ENCODE results near the gene GLB1L3.
A peak's percentile ranks its signal among the peaks of the same experiment; 100 is the strongest.
"Not testable (repeated sequence)": the region's sequence is repeated elsewhere in the genome, so short reads cannot be mapped to it uniquely, and the experiment has no call there.

GLB1L3 gene

GRCh38 chr11:134313821-134314607 lies 37.8 kb downstream of the GLB1L3 start:
- H3K4me1 ChIP-seq (ENCODE audit: control insufficient read depth, insufficient read depth, low read length): no peaks in the 10 kb centered on the region
- H3K9ac ChIP-seq (ENCODE audit: low read length): no peak overlapping the region
- H3K27me3 ChIP-seq (ENCODE audit: control insufficient read depth, insufficient read depth, low read length): no peaks in the 10 kb centered on the region
- no peak overlapping the region for H3K4me3 ChIP-seq (ENCODE audit: low read length)
- no peak overlapping the region for H3K27ac ChIP-seq (ENCODE audit: low read depth, low read length)
- no peaks in the 10 kb centered on the region for H3K36me3 ChIP-seq (ENCODE audit: control insufficient read depth, insufficient read depth, low read length)

GRCh38 chr11:134317103-134317502 lies 40.9 kb downstream of the GLB1L3 start:
- H3K4me1 ChIP-seq (ENCODE audit: control insufficient read depth, insufficient read depth, low read length): no peaks in the 10 kb centered on the region
- H3K9ac ChIP-seq (ENCODE audit: low read length): no peak overlapping the region
- no peak overlapping the region for H3K27ac ChIP-seq (ENCODE audit: low read depth, low read length)
- no peaks in the 10 kb centered on the region for H3K27me3 ChIP-seq (ENCODE audit: control insufficient read depth, insufficient read depth, low read length)
- H3K4me3 ChIP-seq (ENCODE audit: low read length): no peak overlapping the region
- no peaks in the 10 kb centered on the region for H3K36me3 ChIP-seq (ENCODE audit: control insufficient read depth, insufficient read depth, low read length)

DNA sequence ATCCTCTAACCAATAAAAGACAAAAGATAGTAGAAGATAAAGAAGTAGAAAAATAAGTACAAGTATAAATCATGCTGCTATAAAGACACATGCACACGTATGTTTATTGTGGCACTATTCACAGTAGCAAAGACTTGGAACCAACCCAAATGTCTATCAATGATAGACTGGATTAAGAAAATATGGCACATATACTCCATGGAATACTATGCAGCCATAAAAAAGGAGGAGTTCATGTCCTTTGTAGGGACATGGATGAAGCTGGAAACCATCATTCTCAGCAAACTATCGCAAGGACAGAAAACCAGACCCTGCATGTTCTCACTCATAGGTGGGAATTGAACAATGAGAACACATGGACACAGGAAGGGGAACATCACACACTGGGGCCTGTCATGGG lies 45.2 kb downstream of the GLB1L3 start:
- not testable (repeated sequence) for H3K4me1 ChIP-seq (ENCODE audit: control insufficient read depth, insufficient read depth, low read length)

GRCh38 chr11:134322553-134322952 lies 46.4 kb downstream of the GLB1L3 start:
- Histone ChIP-seq H3K36me3 (ENCODE audit: control insufficient read depth, insufficient read depth, low read length) (no peaks in the 10 kb centered on the region), H3K9ac (ENCODE audit: low read length) (no peak overlapping the region), H3K4me1 (ENCODE audit: control insufficient read depth, insufficient read depth, low read length) (no peaks in the 10 kb centered on the region), H3K4me3 (ENCODE audit: low read length) (no peak overlapping the region), H3K27me3 (ENCODE audit: control insufficient read depth, insufficient read depth, low read length) (no peaks in the 10 kb centered on the region), H3K27ac (ENCODE audit: low read depth, low read length) (no peak overlapping the region)

More for the DNA sequence above, 45.2 kb downstream of the GLB1L3 start:
- H3K27ac ChIP-seq (ENCODE audit: low read depth, low read length); H3K27me3 ChIP-seq (ENCODE audit: control insufficient read depth, insufficient read depth, low read length); H3K9ac ChIP-seq (ENCODE audit: low read length); H3K4me3 ChIP-seq (ENCODE audit: low read length); H3K36me3 ChIP-seq (ENCODE audit: control insufficient read depth, insufficient read depth, low read length): not testable (repeated sequence)

DNA sequence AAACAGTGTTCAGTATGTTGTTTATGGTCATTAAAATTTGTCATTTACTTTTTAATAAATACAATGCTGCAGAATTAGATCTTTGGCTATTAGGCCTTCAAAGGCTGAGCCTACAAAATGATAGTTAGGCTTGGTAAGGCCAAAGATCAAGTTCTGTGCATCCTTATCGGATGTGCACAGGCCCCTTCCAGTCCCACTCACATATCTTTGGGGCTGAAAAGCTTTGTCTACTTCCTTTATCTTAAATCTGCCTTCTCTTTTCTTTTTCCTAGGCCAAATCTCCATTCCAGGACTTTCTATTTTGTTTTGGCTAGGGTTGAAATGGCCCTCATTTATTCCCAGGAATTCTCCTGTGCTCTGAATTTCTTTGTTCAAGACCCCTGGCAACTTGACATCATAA lies 52.3 kb downstream of the GLB1L3 start:
- H3K9ac ChIP-seq (ENCODE audit: low read length): no peak overlapping the region
- no peaks in the 10 kb centered on the region for H3K27me3 ChIP-seq (ENCODE audit: control insufficient read depth, insufficient read depth, low read length)
- H3K4me1 ChIP-seq (ENCODE audit: control insufficient read depth, insufficient read depth, low read length): peaks cover 5% of the 10 kb centered on the region
- H3K4me3 ChIP-seq (ENCODE audit: low read length): no peak overlapping the region
- no peak overlapping the region for H3K27ac ChIP-seq (ENCODE audit: low read depth, low read length)
- H3K36me3 ChIP-seq (ENCODE audit: control insufficient read depth, insufficient read depth, low read length): no peaks in the 10 kb centered on the region

GRCh38 chr11:134330611-134331353 lies 54.6 kb downstream of the GLB1L3 start:
- Histone ChIP-seq H3K4me1 (ENCODE audit: control insufficient read depth, insufficient read depth, low read length) (peaks cover 5% of the 10 kb centered on the region), H3K36me3 (ENCODE audit: control insufficient read depth, insufficient read depth, low read length) (no peaks in the 10 kb centered on the region), H3K27ac (ENCODE audit: low read depth, low read length) (peak overlapping the region; percentile 53), H3K4me3 (ENCODE audit: low read length) (peak overlapping the region; percentile 53), H3K9ac (ENCODE audit: low read length) (no peak overlapping the region), H3K27me3 (ENCODE audit: control insufficient read depth, insufficient read depth, low read length) (no peaks in the 10 kb centered on the region)

GRCh38 chr11:134331354-134332188 lies 55.4 kb downstream of the GLB1L3 start, which contains the start of gene GLB1L2:
TSS of gene GLB1L2 (plus strand) at chr11:134331988. CDS start at chr11:134332062, 74 bp downstream.
- H3K36me3 ChIP-seq (ENCODE audit: control insufficient read depth, insufficient read depth, low read length): no peaks in the 10 kb centered on the region
- H3K27ac ChIP-seq (ENCODE audit: low read depth, low read length): peak within 1 kb of the TSS; percentile 53
- peak within 1 kb of the TSS; percentile 69 for H3K4me3 ChIP-seq (ENCODE audit: low read length)
- no peaks in the 10 kb centered on the region for H3K27me3 ChIP-seq (ENCODE audit: control insufficient read depth, insufficient read depth, low read length)
- H3K9ac ChIP-seq (ENCODE audit: low read length): no peak within 1 kb of the TSS
- H3K4me1 ChIP-seq (ENCODE audit: control insufficient read depth, insufficient read depth, low read length): peaks cover 5% of the 10 kb centered on the region

GRCh38 chr11:134332189-134332631 lies 56.0 kb downstream of the GLB1L3 start:
- no peak overlapping the region for H3K27ac ChIP-seq (ENCODE audit: low read depth, low read length)

GRCh38 chr11:134332782-134333181 lies 56.6 kb downstream of the GLB1L3 start:
- Histone ChIP-seq H3K36me3 (ENCODE audit: control insufficient read depth, insufficient read depth, low read length) (no peaks in the 10 kb centered on the region), H3K27me3 (ENCODE audit: control insufficient read depth, insufficient read depth, low read length) (no peaks in the 10 kb centered on the region), H3K27ac (ENCODE audit: low read depth, low read length) (no peak overlapping the region), H3K4me3 (ENCODE audit: low read length) (no peak overlapping the region), H3K4me1 (ENCODE audit: control insufficient read depth, insufficient read depth, low read length) (peaks cover 5% of the 10 kb centered on the region), H3K9ac (ENCODE audit: low read length) (no peak overlapping the region)

More at GRCh38 chr11:134332189-134332631, 56.0 kb downstream of the GLB1L3 start:
- Histone ChIP-seq H3K4me1 (ENCODE audit: control insufficient read depth, insufficient read depth, low read length) (peaks cover 5% of the 10 kb centered on the region), H3K36me3 (ENCODE audit: control insufficient read depth, insufficient read depth, low read length) (no peaks in the 10 kb centered on the region), H3K4me3 (ENCODE audit: low read length) (peak overlapping the region; percentile 69), H3K9ac (ENCODE audit: low read length) (no peak overlapping the region), H3K27me3 (ENCODE audit: control insufficient read depth, insufficient read depth, low read length) (no peaks in the 10 kb centered on the region)

- Histone ChIP-seq H3K4me3 (ENCODE audit: low read length) (no peak overlapping the region), H3K27ac (ENCODE audit: low read depth, low read length) (no peak overlapping the region), H3K36me3 (ENCODE audit: control insufficient read depth, insufficient read depth, low read length) (no peaks in the 10 kb centered on the region), H3K4me1 (ENCODE audit: control insufficient read depth, insufficient read depth, low read length) (peaks cover 5% of the 10 kb centered on the region), H3K27me3 (ENCODE audit: control insufficient read depth, insufficient read depth, low read length) (no peaks in the 10 kb centered on the region), H3K9ac (ENCODE audit: low read length) (no peak overlapping the region)
Measured at GRCh38 chr11:134333312-134333711, 57.1 kb downstream of the GLB1L3 start.

GRCh38 chr11:134333946-134334345 lies 57.8 kb downstream of the GLB1L3 start:
- Histone ChIP-seq H3K4me3 (ENCODE audit: low read length) (no peak overlapping the region), H3K27ac (ENCODE audit: low read depth, low read length) (no peak overlapping the region), H3K36me3 (ENCODE audit: control insufficient read depth, insufficient read depth, low read length) (no peaks in the 10 kb centered on the region), H3K27me3 (ENCODE audit: control insufficient read depth, insufficient read depth, low read length) (no peaks in the 10 kb centered on the region), H3K9ac (ENCODE audit: low read length) (no peak overlapping the region), H3K4me1 (ENCODE audit: control insufficient read depth, insufficient read depth, low read length) (peaks cover 5% of the 10 kb centered on the region)
